HG02642 (cell line): Measurements from ENCODE around the gene BAIAP2.
"Not testable (repeated sequence)": the region's sequence is repeated elsewhere in the genome, so short reads cannot be mapped to it uniquely, and the experiment has no call there.

Experiments
- ATAC-seq: cut with Tn5 transposase; IDR thresholded peaks from one replicate; pipeline ENCODE4 v1.9.1; 2021; ENCODE audit warnings: mild to moderate bottlenecking; ENCODE audit not compliant: unreplicated experiment, poor library complexity

The BAIAP2 gene

GRCh38 chr17:81000334-81000630 lies 34.7 kb upstream of the BAIAP2 start:
- no peak for ATAC-seq

GRCh38 chr17:81000631-81001357 lies 34.2 kb upstream of the BAIAP2 start:
- ATAC-seq = no peak

GRCh38 chr17:81002013-81002384 lies 33.0 kb upstream of the BAIAP2 start:
- ATAC-seq = no peak

- no peak for ATAC-seq
Observed at GRCh38 chr17:81002409-81003361, 32.3 kb upstream of the BAIAP2 start.

GRCh38 chr17:81003711-81004475 lies 31.1 kb upstream of the BAIAP2 start:
- no peak for ATAC-seq

GRCh38 chr17:81006891-81007290 lies 28.1 kb upstream of the BAIAP2 start:
- no peak for ATAC-seq

GRCh38 chr17:81008140-81008539 lies 26.8 kb upstream of the BAIAP2 start:
- no peak for ATAC-seq

GRCh38 chr17:81009136-81009535 lies 25.8 kb upstream of the BAIAP2 start:
- no peak for ATAC-seq

- ATAC-seq = no peak
Observed at GRCh38 chr17:81010935-81011334, 24.0 kb upstream of the BAIAP2 start.

- ATAC-seq = no peak
Observed at GRCh38 chr17:81011951-81012350, 23.0 kb upstream of the BAIAP2 start.

- ATAC-seq = no peak
Observed at GRCh38 chr17:81012574-81013447, 22.1 kb upstream of the BAIAP2 start.

- no peak for ATAC-seq
Observed at GRCh38 chr17:81013642-81014041, 21.3 kb upstream of the BAIAP2 start.

GRCh38 chr17:81015136-81015535 lies 19.8 kb upstream of the BAIAP2 start:
- no peak for ATAC-seq

- no peak for ATAC-seq
Observed at GRCh38 chr17:81016575-81016974, 18.4 kb upstream of the BAIAP2 start.

GRCh38 chr17:81017330-81017729 lies 17.6 kb upstream of the BAIAP2 start:
- not testable (repeated sequence) for ATAC-seq

GRCh38 chr17:81018044-81018802 lies 16.7 kb upstream of the BAIAP2 start:
- ATAC-seq = no peak

- ATAC-seq = no peak
Observed at GRCh38 chr17:81019563-81020442, 15.1 kb upstream of the BAIAP2 start.

GRCh38 chr17:81020443-81020766 lies 14.5 kb upstream of the BAIAP2 start:
- ATAC-seq = no peak
